HEK293 (cell line): Measurements from ENCODE around the gene OPCML.

Experiments
- GLIS1 ChIP-seq: fragments of 450-650 bp; formaldehyde crosslinking; IDR thresholded peaks from 2 replicates; pipeline ENCODE4 v1.5.1; 2016; ENCODE audit warnings: missing biosample characterization, missing genetic modification characterization
- KLF10 ChIP-seq: fragments of 450-650 bp; IDR thresholded peaks from 2 replicates; pipeline ENCODE4 v1.5.1; 2018; ENCODE audit warnings: missing biosample characterization, mild to moderate bottlenecking, missing genetic modification characterization
- ZNF146 ChIP-seq: fragments of 450-650 bp; formaldehyde crosslinking; IDR thresholded peaks from 2 replicates; pipeline ENCODE4 v1.5.1; 2016; ENCODE audit warnings: missing biosample characterization, missing genetic modification characterization
- ZNF248 ChIP-seq: fragments of 450-650 bp; formaldehyde crosslinking; IDR thresholded peaks from 2 replicates; pipeline ENCODE4 v1.5.1; 2017; ENCODE audit warnings: missing biosample characterization, missing genetic modification characterization
- ZNF449 ChIP-seq: fragments of 450-650 bp; formaldehyde crosslinking; IDR thresholded peaks from 2 replicates; pipeline ENCODE4 v1.5.1; 2017; ENCODE audit warnings: missing biosample characterization, mild to moderate bottlenecking, missing genetic modification characterization, moderate library complexity
- ZNF510 ChIP-seq: fragments of 450-650 bp; formaldehyde crosslinking; IDR thresholded peaks from 2 replicates; pipeline ENCODE4 v1.5.1; 2018; ENCODE audit warnings: mild to moderate bottlenecking, missing genetic modification characterization, missing biosample characterization; ENCODE audit not compliant: insufficient replicate concordance
- ZNF777 ChIP-seq: fragments of 450-650 bp; formaldehyde crosslinking; IDR thresholded peaks from 2 replicates; pipeline ENCODE4 v1.5.1; 2017; ENCODE audit warnings: missing biosample characterization, missing genetic modification characterization, borderline replicate concordance
- ZNF843 ChIP-seq: fragments of 450-650 bp; formaldehyde crosslinking; IDR thresholded peaks from 2 replicates; pipeline ENCODE4 v1.5.1; 2016; ENCODE audit warnings: missing biosample characterization, missing genetic modification characterization
- TF ChIP-seq, protein P1 (sequence below): fragments of 450-650 bp; formaldehyde crosslinking; IDR thresholded peaks from 2 replicates; pipeline ENCODE4 v1.5.1; 2016; ENCODE audit warnings: missing biosample characterization, missing genetic modification characterization
- TF ChIP-seq, protein P2 (sequence below): fragments of 450-650 bp; formaldehyde crosslinking; IDR thresholded peaks from 2 replicates; pipeline ENCODE4 v1.5.1; 2016; ENCODE audit warnings: missing biosample characterization, missing genetic modification characterization
- TF ChIP-seq, protein P3 (sequence below): IDR thresholded peaks from 2 replicates; pipeline ENCODE4 v1.6.1; 2011; ENCODE audit warnings: mild to moderate bottlenecking, low read depth, low read length, borderline replicate concordance

GRCh38 chr11:132981131-132981956, 551.0 kb downstream of the OPCML start:
- TF ChIP-seq, protein P1, sequence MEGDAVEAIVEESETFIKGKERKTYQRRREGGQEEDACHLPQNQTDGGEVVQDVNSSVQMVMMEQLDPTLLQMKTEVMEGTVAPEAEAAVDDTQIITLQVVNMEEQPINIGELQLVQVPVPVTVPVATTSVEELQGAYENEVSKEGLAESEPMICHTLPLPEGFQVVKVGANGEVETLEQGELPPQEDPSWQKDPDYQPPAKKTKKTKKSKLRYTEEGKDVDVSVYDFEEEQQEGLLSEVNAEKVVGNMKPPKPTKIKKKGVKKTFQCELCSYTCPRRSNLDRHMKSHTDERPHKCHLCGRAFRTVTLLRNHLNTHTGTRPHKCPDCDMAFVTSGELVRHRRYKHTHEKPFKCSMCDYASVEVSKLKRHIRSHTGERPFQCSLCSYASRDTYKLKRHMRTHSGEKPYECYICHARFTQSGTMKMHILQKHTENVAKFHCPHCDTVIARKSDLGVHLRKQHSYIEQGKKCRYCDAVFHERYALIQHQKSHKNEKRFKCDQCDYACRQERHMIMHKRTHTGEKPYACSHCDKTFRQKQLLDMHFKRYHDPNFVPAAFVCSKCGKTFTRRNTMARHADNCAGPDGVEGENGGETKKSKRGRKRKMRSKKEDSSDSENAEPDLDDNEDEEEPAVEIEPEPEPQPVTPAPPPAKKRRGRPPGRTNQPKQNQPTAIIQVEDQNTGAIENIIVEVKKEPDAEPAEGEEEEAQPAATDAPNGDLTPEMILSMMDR = no peak
- TF ChIP-seq ZNF777 (tag by site-specific recombination) = no peak
- TF ChIP-seq GLIS1 (tag by site-specific recombination) = no peak
- TF ChIP-seq ZNF248 (tag by site-specific recombination) = no peak
- TF ChIP-seq, protein P2, sequence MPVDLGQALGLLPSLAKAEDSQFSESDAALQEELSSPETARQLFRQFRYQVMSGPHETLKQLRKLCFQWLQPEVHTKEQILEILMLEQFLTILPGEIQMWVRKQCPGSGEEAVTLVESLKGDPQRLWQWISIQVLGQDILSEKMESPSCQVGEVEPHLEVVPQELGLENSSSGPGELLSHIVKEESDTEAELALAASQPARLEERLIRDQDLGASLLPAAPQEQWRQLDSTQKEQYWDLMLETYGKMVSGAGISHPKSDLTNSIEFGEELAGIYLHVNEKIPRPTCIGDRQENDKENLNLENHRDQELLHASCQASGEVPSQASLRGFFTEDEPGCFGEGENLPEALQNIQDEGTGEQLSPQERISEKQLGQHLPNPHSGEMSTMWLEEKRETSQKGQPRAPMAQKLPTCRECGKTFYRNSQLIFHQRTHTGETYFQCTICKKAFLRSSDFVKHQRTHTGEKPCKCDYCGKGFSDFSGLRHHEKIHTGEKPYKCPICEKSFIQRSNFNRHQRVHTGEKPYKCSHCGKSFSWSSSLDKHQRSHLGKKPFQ (tag by site-specific recombination) = no peak
- no peak for TF ChIP-seq ZNF146 (tag by site-specific recombination)
- TF ChIP-seq ZNF449 (tag by site-specific recombination) = no peak
- no peak for TF ChIP-seq ZNF510 (tag by site-specific recombination)
- TF ChIP-seq, protein P3, sequence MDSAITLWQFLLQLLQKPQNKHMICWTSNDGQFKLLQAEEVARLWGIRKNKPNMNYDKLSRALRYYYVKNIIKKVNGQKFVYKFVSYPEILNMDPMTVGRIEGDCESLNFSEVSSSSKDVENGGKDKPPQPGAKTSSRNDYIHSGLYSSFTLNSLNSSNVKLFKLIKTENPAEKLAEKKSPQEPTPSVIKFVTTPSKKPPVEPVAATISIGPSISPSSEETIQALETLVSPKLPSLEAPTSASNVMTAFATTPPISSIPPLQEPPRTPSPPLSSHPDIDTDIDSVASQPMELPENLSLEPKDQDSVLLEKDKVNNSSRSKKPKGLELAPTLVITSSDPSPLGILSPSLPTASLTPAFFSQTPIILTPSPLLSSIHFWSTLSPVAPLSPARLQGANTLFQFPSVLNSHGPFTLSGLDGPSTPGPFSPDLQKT = no peak
- TF ChIP-seq KLF10 (tag by site-specific recombination) = no peak
- no peak for TF ChIP-seq ZNF843 (tag by site-specific recombination)
